Sigmoid colon (tissue), 7 donors: ENCODE results near the gene GRM5. TPM values are rescaled to one million over a fixed set of nuclear protein-coding genes. Genes with fewer than 3 reads are reported as not detected.

Experiments used
- DNase-seq: peaks from one replicate; pipeline ENCODE4 v3.0.0-alpha.2; 2019
- H3K27ac ChIP-seq, 4 donors: fragments of 200-600 bp; sonication (generic); one replicate each; pipeline ENCODE4 v1.5.1; 2016 to 2019; ENCODE audit warnings: mild to moderate bottlenecking in 1 of 4
- H3K27me3 ChIP-seq, 3 donors: fragments of 200-600 bp; sonication (generic); one replicate each; pipeline ENCODE4 v1.5.1; 2019; ENCODE audit warnings: mild to moderate bottlenecking in 1 of 3
- H3K36me3 ChIP-seq, 4 donors: fragments of 200-600 bp; sonication (generic); one replicate each; pipeline ENCODE4 v1.5.1; 2016 to 2019
- H3K4me1 ChIP-seq, 4 donors: fragments of 200-600 bp; sonication (generic); one replicate each; pipeline ENCODE4 v1.5.1; 2017 to 2019
- H3K4me3 ChIP-seq, 4 donors: fragments of 200-600 bp; sonication (generic); one replicate each; pipeline ENCODE4 v1.5.1; 2017 to 2019; ENCODE audit warnings: mild to moderate bottlenecking in 2 of 4, moderate library complexity in 1 of 4
- H3K9me3 ChIP-seq, 4 donors: fragments of 200-600 bp in 3 of 4; sonication (generic) in 3 of 4; one replicate each; pipeline versions ENCODE4 v1.5.1 to v1.6.1; 2013 to 2019
- CTCF ChIP-seq, 4 experiments: fragments of 450-650 bp in 3 of 4; fragments of 200-600 bp in 1 of 4; IDR thresholded peaks; one replicate each; pipeline ENCODE4 v1.5.1; 2016 to 2019; ENCODE audit warnings: antibody characterized with exemption in 4 of 4, mild to moderate bottlenecking in 3 of 4, moderate library complexity in 2 of 4
- EP300 ChIP-seq, 4 donors: sonication (generic); formaldehyde crosslinking; IDR thresholded peaks; one replicate each; pipeline ENCODE4 v1.6.1; 2017; ENCODE audit warnings: antibody characterized with exemption in 4 of 4
- POLR2A ChIP-seq, 2 donors: fragments of 450-650 bp; IDR thresholded peaks; one replicate each; pipeline ENCODE4 v1.6.1; 2016; ENCODE audit warnings: antibody characterized with exemption in 2 of 2, mild to moderate bottlenecking in 2 of 2, moderate library complexity in 2 of 2
- POLR2AphosphoS5 ChIP-seq, 4 donors: sonication (generic); formaldehyde crosslinking; IDR thresholded peaks; one replicate each; pipeline ENCODE4 v1.6.1; 2017; ENCODE audit warnings: antibody characterized with exemption in 4 of 4
- WGBS, 2 donors: extraction: QIAGEN DNeasy Blood & Tissue Kit; methylation state at CpG; one replicate each; pipeline ENCODE4 v1.1.7; 2013; 5-methylcytosine and 5-hydroxymethylcytosine counted together
- intact Hi-C: fragments of 100-400 bp; cut with DNase I; formaldehyde crosslinking; loops from one replicate; pipeline ENCODE4 v1.15.1; 2023
- polyA plus RNA-seq, 3 donors: library from polyadenylated mRNA; stranded (reverse); fragments of 200-250 nt; gene quantifications; one replicate each; pipeline ENCODE4 v1.2.3, GENCODE V29; 2013
- total RNA-seq, 4 donors: library from RNA; depleted of rRNA; stranded (reverse); fragments of >200 nt; gene quantifications; one replicate each; pipeline ENCODE4 v1.1.0, GENCODE V29; 2016
- donor health status: healthy with polysubstance abuse.
- donor health status: Bipolar disorder and iron deficiency.
- donor health status: healthy.

GRM5 gene
- total and polyA plus RNA-seq, 7 donors = under 0.01 to 0.49 TPM; not detected in 5

GRCh38 chr11:88689548-88690240, 376.1 kb downstream of the GRM5 start:
- TF ChIP-seq POLR2AphosphoS5 (IDR thresholded peaks at IDR 0.05) (no peak), EP300 (IDR thresholded peaks at IDR 0.05) (no peak), CTCF (IDR thresholded peaks at IDR 0.05) (no peak), POLR2A (IDR thresholded peaks at IDR 0.05) (no peak)
- no peak for DNase-seq
- Histone ChIP-seq H3K4me1 (no peaks in the 10 kb centered on the region), H3K4me3 (no peak overlapping the region), H3K9me3 (no peaks in the 10 kb centered on the region), H3K27ac (no peak overlapping the region), H3K36me3 (no peaks in the 10 kb centered on the region), H3K27me3 (no peaks in the 10 kb centered on the region)
- WGBS, 2 donors = 17 to 56% methylated on average over 6 of the region's 6 CpGs
- intact Hi-C loops = no loop called here

- TF ChIP-seq EP300 (IDR thresholded peaks at IDR 0.05) (no peak), CTCF (IDR thresholded peaks at IDR 0.05) (no peak), POLR2AphosphoS5 (IDR thresholded peaks at IDR 0.05) (no peak), POLR2A (IDR thresholded peaks at IDR 0.05) (no peak)
- H3K27me3 ChIP-seq = no peaks in the 10 kb centered on the region
- no peak for DNase-seq
- 39 to 91% methylated on average over 1 of the region's 1 CpG for WGBS, 2 donors
- no peaks in the 10 kb centered on the region for H3K9me3 ChIP-seq
- intact Hi-C loops = no loop called here
- H3K27ac ChIP-seq = no peak overlapping the region
- H3K4me3 ChIP-seq = no peak overlapping the region
- no peaks in the 10 kb centered on the region for H3K36me3 ChIP-seq
- H3K4me1 ChIP-seq = no peaks in the 10 kb centered on the region
Observed at GRCh38 chr11:88683024-88683423, 382.8 kb downstream of the GRM5 start.

- intact Hi-C loops = no loop called here
- H3K27ac ChIP-seq = no peak overlapping the region
- no peaks in the 10 kb centered on the region for H3K36me3 ChIP-seq
- H3K4me3 ChIP-seq = no peak overlapping the region
- 83 to 84% methylated on average over 1 of the region's 1 CpG for WGBS, 2 donors
- H3K27me3 ChIP-seq = no peaks in the 10 kb centered on the region
- no peak for DNase-seq
- no peaks in the 10 kb centered on the region for H3K9me3 ChIP-seq
- TF ChIP-seq POLR2AphosphoS5 (IDR thresholded peaks at IDR 0.05) = no peak
- no peak for TF ChIP-seq CTCF (IDR thresholded peaks at IDR 0.05)
- TF ChIP-seq EP300 (IDR thresholded peaks at IDR 0.05) = no peak
- TF ChIP-seq POLR2A (IDR thresholded peaks at IDR 0.05) = no peak
- no peaks in the 10 kb centered on the region for H3K4me1 ChIP-seq
Observed at GRCh38 chr11:88680806-88681205, 385.0 kb downstream of the GRM5 start.

- intact Hi-C loops = no loop called here
- 16 to 64% methylated on average over 1 of the region's 1 CpG for WGBS, 2 donors
Observed at GRCh38 chr11:88666364-88666763, 399.4 kb downstream of the GRM5 start.

More at GRCh38 chr11:88666364-88666763, 399.4 kb downstream of the GRM5 start:
- no peaks in the 10 kb centered on the region for H3K36me3 ChIP-seq
- no peaks in the 10 kb centered on the region for H3K4me1 ChIP-seq
- no peak for TF ChIP-seq POLR2A (IDR thresholded peaks at IDR 0.05)
- TF ChIP-seq POLR2AphosphoS5 (IDR thresholded peaks at IDR 0.05) = no peak
- TF ChIP-seq CTCF (IDR thresholded peaks at IDR 0.05) = no peak
- TF ChIP-seq EP300 (IDR thresholded peaks at IDR 0.05) = no peak
- H3K9me3 ChIP-seq = peaks cover 0 to 3% (median 0%) of the 10 kb centered on the region in 4 donors
- no peak overlapping the region for H3K4me3 ChIP-seq
- H3K27me3 ChIP-seq = no peaks in the 10 kb centered on the region
- no peak for DNase-seq
- no peak overlapping the region for H3K27ac ChIP-seq
